ENCODE data around the gene WBP2NL. TPM values are rescaled to one million over a fixed set of nuclear protein-coding genes. Genes with fewer than 3 reads are reported as not detected.
A peak's percentile ranks its signal among the peaks of the same experiment; 100 is the strongest.
"Not testable (repeated sequence)": the region's sequence is repeated elsewhere in the genome, so short reads cannot be mapped to it uniquely, and the experiment has no call there.

Gene WBP2NL
- total RNA-seq, 1 experiment from 2014 or later = 0.22 TPM

- Histone ChIP-seq H2BK20ac (ENCODE audit: low read depth, low read length, poor library complexity, severe bottlenecking) (no peak within 1 kb of the TSS), H3K27ac (ENCODE audit: insufficient read length, low read depth, low read length) (no peak within 1 kb of the TSS), H2BK15ac (ENCODE audit: low read depth, low read length) (no peak within 1 kb of the TSS), H3K27me3 (ENCODE audit: insufficient read depth, low read length) (no peaks in the 10 kb centered on the region), H3K4me2 (ENCODE audit: insufficient read depth, insufficient read length, low read length) (peak within 1 kb of the TSS; percentile 73), H3K4me1 (ENCODE audit: insufficient read depth, low read length) (peaks cover under 1% of the 10 kb centered on the region; the same call in 1 of the 2 replicates), H3K14ac (ENCODE audit: insufficient read depth, low read length) (peak within 1 kb of the TSS; percentile 80; the same call in 1 of the 2 replicates), H3K23me2 (ENCODE audit: insufficient read length, low read depth, low read length, poor library complexity, severe bottlenecking) (peaks cover 8% of the 10 kb centered on the region), H4K5ac (ENCODE audit: insufficient read length, low read depth, low read length) (peak within 1 kb of the TSS; percentile 24), H3K56ac (ENCODE audit: insufficient read length, low read depth, low read length) (no peak within 1 kb of the TSS), H3K79me1 (ENCODE audit: insufficient read depth, low read depth, low read length, poor library complexity, severe bottlenecking) (no peaks in the 10 kb centered on the region), H3K18ac (ENCODE audit: insufficient read length, low read depth, low read length) (peak within 1 kb of the TSS; percentile 93), H3K4ac (ENCODE audit: low read depth, low read length) (no peak within 1 kb of the TSS), H4K20me1 (ENCODE audit: control insufficient read depth, insufficient read depth, insufficient read length) (no peaks in the 10 kb centered on the region), H3T11ph (ENCODE audit: low read length) (no peak within 1 kb of the TSS), H2BK120ac (ENCODE audit: low read depth, low read length, poor library complexity, severe bottlenecking) (no peak within 1 kb of the TSS), H3K23ac (ENCODE audit: insufficient read length, low read depth, low read length) (no peak within 1 kb of the TSS), H4K8ac (replicated peaks; ENCODE audit: insufficient read length, low read depth, low read length) (peak within 1 kb of the TSS; percentile 13), H3K9ac (ENCODE audit: extremely low read depth, insufficient read length, low read length) (peak within 1 kb of the TSS; percentile 51), H2BK5ac (ENCODE audit: insufficient read length, low read length) (no peak within 1 kb of the TSS), H2AFZ (ENCODE audit: low read length) (no peak within 1 kb of the TSS), H2BK12ac (ENCODE audit: insufficient read length, low read depth, low read length) (no peak within 1 kb of the TSS), H3K79me2 (ENCODE audit: insufficient read depth, low read length) (no peaks in the 10 kb centered on the region), H4K91ac (ENCODE audit: insufficient read length, low read depth, low read length) (no peak within 1 kb of the TSS), H3K9me3 (ENCODE audit: control insufficient read depth, low read depth, low read length) (no peaks in the 10 kb centered on the region), H2AK5ac (ENCODE audit: insufficient read length, low read length) (no peak within 1 kb of the TSS)
- Mint-ChIP-seq H3K4me3 (peak within 1 kb of the TSS; percentile 74 to 88), H3K36me3 (ENCODE audit: insufficient read depth in 1 of 3, low read depth in 3 of 3) (peaks cover 13 to 23% (median 19%) of the 10 kb centered on the region in 3 experiments), H3K4me1 (peaks cover 24 to 25% of the 10 kb centered on the region in 2 experiments), H3K27me3 (ENCODE audit: low read depth) (peaks cover 6% of the 10 kb centered on the region), H3K27ac (peak within 1 kb of the TSS in 2 of 3 experiments; percentile 48 to 85; a peak in 2 of 7 replicates), H3K9me3 (no peaks in the 10 kb centered on the region; a peak in 2 of 5 replicates)
- DNase-seq = peak; percentile 97
- no CpG with 5 or more reads among the region's 56 CpGs for WGBS (ENCODE audit: extremely low coverage, insufficient read length, low lambda C conversion rate)
- no peak for TF ChIP-seq CTCF (conservative IDR thresholded peaks at IDR 0.05)
These were observed 72.2 kb downstream of the WBP2NL start, which contains the start of gene NAGA for GRCh38 chr22:42070517-42071422. NAGA (minus strand) TSS chr22:42070812; CDS start chr22:42070297, 515 bp downstream.

DNA sequence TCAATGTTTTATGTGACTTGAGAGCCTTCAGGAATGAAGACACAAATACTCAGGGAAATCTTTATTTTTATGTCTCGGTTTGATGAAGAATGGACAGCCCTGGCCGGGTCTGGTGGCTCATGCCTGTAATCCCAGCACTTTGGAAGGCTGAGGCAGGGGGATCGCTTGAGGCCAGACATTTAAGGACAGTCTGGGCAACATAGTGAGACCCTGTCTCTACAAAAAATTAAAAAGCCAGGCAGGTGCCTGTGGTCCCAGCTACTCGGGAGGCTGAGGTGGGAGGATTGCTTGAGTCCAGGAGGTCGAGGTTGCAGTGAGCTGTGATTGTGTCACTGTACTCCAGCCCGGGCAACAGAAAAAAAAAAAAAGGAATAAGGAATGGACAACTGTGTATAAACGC, 72.9 kb downstream of the WBP2NL start:
- not testable (repeated sequence) for H3K9me3 Mint-ChIP-seq; H3K4me2 ChIP-seq (ENCODE audit: insufficient read depth, insufficient read length, low read length); H3K27ac ChIP-seq (ENCODE audit: insufficient read length, low read depth, low read length); H3K4ac ChIP-seq (ENCODE audit: low read depth, low read length); H3K23me2 ChIP-seq (ENCODE audit: insufficient read length, low read depth, low read length, poor library complexity, severe bottlenecking); H3K18ac ChIP-seq (ENCODE audit: insufficient read length, low read depth, low read length); H3K56ac ChIP-seq (ENCODE audit: insufficient read length, low read depth, low read length); H3K79me1 ChIP-seq (ENCODE audit: insufficient read depth, low read depth, low read length, poor library complexity, severe bottlenecking); H2BK120ac ChIP-seq (ENCODE audit: low read depth, low read length, poor library complexity, severe bottlenecking); H2BK15ac ChIP-seq (ENCODE audit: low read depth, low read length); H3K9ac ChIP-seq (ENCODE audit: extremely low read depth, insufficient read length, low read length); H4K8ac ChIP-seq (replicated peaks; ENCODE audit: insufficient read length, low read depth, low read length); H4K5ac ChIP-seq (ENCODE audit: insufficient read length, low read depth, low read length); H3K4me1 ChIP-seq (ENCODE audit: insufficient read depth, low read length); H3K23ac ChIP-seq (ENCODE audit: insufficient read length, low read depth, low read length); H2BK20ac ChIP-seq (ENCODE audit: low read depth, low read length, poor library complexity, severe bottlenecking); DNase-seq; H2BK5ac ChIP-seq (ENCODE audit: insufficient read length, low read length); H2AK5ac ChIP-seq (ENCODE audit: insufficient read length, low read length); H3T11ph ChIP-seq (ENCODE audit: low read length); H4K91ac ChIP-seq (ENCODE audit: insufficient read length, low read depth, low read length); H4K20me1 ChIP-seq (ENCODE audit: control insufficient read depth, insufficient read depth, insufficient read length); H3K27ac Mint-ChIP-seq; H3K27me3 ChIP-seq (ENCODE audit: insufficient read depth, low read length); H3K79me2 ChIP-seq (ENCODE audit: insufficient read depth, low read length); H3K9me3 ChIP-seq (ENCODE audit: control insufficient read depth, low read depth, low read length); H3K27me3 Mint-ChIP-seq (ENCODE audit: low read depth); H2AFZ ChIP-seq (ENCODE audit: low read length); H3K14ac ChIP-seq (ENCODE audit: insufficient read depth, low read length); H2BK12ac ChIP-seq (ENCODE audit: insufficient read length, low read depth, low read length)
- no CpG with 5 or more reads among the region's 7 CpGs for WGBS (ENCODE audit: extremely low coverage, insufficient read length, low lambda C conversion rate)
- peaks cover 9 to 17% (median 13%) of the 10 kb centered on the region in 3 experiments; a peak in 6 of 7 replicates for H3K36me3 Mint-ChIP-seq (ENCODE audit: insufficient read depth in 1 of 3, low read depth in 3 of 3)
- H3K4me3 Mint-ChIP-seq = peak overlapping the region; percentile 74 to 88; a peak in 4 of 5 replicates
- H3K4me1 Mint-ChIP-seq = peaks cover 20 to 23% of the 10 kb centered on the region in 2 experiments
